ENCODE data around the gene NOP16. TPM values are rescaled to one million over a fixed set of nuclear protein-coding genes. Genes with fewer than 3 reads are reported as not detected.

The NOP16 gene
- total RNA-seq, 1 donor from 2014 or later, result 9.9 TPM

DNA sequence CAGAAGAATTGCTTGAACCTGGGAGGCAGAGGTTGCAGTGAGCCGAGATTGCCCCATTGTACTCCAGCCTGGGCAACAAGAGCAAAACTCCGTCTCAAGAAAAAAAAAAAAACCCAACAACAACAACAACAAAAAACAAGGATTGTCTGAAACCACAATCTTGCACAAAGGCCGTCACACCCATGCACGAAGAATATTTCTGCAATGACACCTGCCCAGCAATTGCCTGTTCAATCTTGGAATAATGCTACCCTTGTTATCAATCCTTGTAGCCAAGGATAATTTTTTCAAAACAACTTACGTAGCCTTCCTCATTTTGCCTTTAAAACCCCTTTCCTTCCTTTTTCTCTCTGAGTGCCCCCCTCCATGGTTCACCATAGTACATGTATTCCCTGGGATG lies 31.7 kb upstream of the NOP16 start:
- no peaks in the 10 kb centered on the region for H3K36me3 ChIP-seq (ENCODE audit: control insufficient read depth in 3 of 3, insufficient read depth in 3 of 3, low read length in 3 of 3)
- no peak overlapping the region for H3K9ac ChIP-seq (ENCODE audit: low read depth in 1 of 3, low read length in 3 of 3)
- H3K4me1 ChIP-seq (ENCODE audit: control insufficient read depth in 3 of 3, insufficient read depth in 3 of 3, low read length in 3 of 3), result peaks cover 10 to 16% (median 13%) of the 10 kb centered on the region in 3 donors
- no peaks in the 10 kb centered on the region for H3K9me3 ChIP-seq (ENCODE audit: control insufficient read depth in 3 of 3, low read length in 3 of 3)
- H3K4me3 ChIP-seq (ENCODE audit: low read length in 3 of 3), result no peak overlapping the region
- H3K27ac ChIP-seq (ENCODE audit: low read depth, low read length), result no peak overlapping the region
- no peaks in the 10 kb centered on the region for H3K27me3 ChIP-seq (ENCODE audit: control insufficient read depth in 3 of 3, insufficient read depth in 3 of 3, low read length in 3 of 3)

DNA sequence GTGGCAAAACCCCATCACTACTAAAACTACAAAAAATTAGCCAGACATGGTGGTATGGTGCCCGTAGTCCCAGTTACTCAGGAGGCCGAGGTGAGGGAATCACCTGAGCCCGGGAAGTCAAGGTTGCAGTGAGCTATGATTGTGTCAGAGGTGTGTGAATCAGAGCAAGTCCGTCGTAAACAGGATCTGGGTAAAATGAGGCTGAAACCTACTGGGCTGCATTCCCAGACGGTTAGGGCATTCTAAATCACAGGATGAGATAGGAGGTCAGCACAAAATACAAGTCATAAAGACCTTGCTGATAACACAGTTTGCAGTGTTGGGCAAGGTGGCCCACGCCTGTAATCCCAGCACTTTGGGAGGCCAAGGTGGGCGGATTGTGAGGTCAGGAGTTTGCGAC lies 29.9 kb upstream of the NOP16 start:
- H3K36me3 ChIP-seq (ENCODE audit: control insufficient read depth in 3 of 3, insufficient read depth in 3 of 3, low read length in 3 of 3), result no peaks in the 10 kb centered on the region
- no peak overlapping the region for H3K4me3 ChIP-seq (ENCODE audit: low read length in 3 of 3)
- H3K27me3 ChIP-seq (ENCODE audit: control insufficient read depth in 3 of 3, insufficient read depth in 3 of 3, low read length in 3 of 3), result no peaks in the 10 kb centered on the region
- H3K9ac ChIP-seq (ENCODE audit: low read depth in 1 of 3, low read length in 3 of 3), result no peak overlapping the region
- H3K27ac ChIP-seq (ENCODE audit: low read depth, low read length), result no peak overlapping the region
- H3K4me1 ChIP-seq (ENCODE audit: control insufficient read depth in 3 of 3, insufficient read depth in 3 of 3, low read length in 3 of 3), result peaks cover 28 to 34% (median 32%) of the 10 kb centered on the region in 3 donors
- H3K9me3 ChIP-seq (ENCODE audit: control insufficient read depth in 3 of 3, low read length in 3 of 3), result no peaks in the 10 kb centered on the region

DNA sequence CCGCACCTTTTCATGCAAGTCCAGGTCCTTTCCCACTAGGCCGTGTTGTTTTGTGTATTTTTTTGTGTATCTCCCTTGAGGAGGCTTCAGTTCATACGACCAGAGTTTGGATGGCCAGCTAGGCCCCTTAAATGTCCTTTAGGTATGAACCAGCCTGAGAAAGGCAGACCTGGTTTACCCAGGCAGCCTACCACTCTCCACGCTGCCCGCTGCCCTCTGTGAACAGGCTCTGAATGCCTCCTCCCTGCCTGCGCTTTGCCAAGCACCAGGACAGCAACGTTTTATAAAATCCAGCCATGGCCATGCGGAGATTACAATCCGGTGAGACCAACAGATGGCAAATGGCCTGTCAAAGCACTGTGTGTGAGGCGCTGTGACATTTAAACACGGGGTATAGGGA lies 28.6 kb upstream of the NOP16 start:
- H3K4me3 ChIP-seq (ENCODE audit: low read length in 3 of 3), result peak overlapping the region; percentile 62 to 73 (median 69)
- H3K36me3 ChIP-seq (ENCODE audit: control insufficient read depth in 3 of 3, insufficient read depth in 3 of 3, low read length in 3 of 3), result peaks cover 0 to 4% (median 2%) of the 10 kb centered on the region in 3 donors
- peak overlapping the region; percentile 67 to 83 (median 74) for H3K9ac ChIP-seq (ENCODE audit: low read depth in 1 of 3, low read length in 3 of 3)
- peak overlapping the region; percentile 69 for H3K27ac ChIP-seq (ENCODE audit: low read depth, low read length)
- H3K4me1 ChIP-seq (ENCODE audit: control insufficient read depth in 3 of 3, insufficient read depth in 3 of 3, low read length in 3 of 3), result peaks cover 40 to 46% (median 43%) of the 10 kb centered on the region in 3 donors
- no peaks in the 10 kb centered on the region for H3K9me3 ChIP-seq (ENCODE audit: control insufficient read depth in 3 of 3, low read length in 3 of 3)
- no peaks in the 10 kb centered on the region for H3K27me3 ChIP-seq (ENCODE audit: control insufficient read depth in 3 of 3, insufficient read depth in 3 of 3, low read length in 3 of 3)

DNA sequence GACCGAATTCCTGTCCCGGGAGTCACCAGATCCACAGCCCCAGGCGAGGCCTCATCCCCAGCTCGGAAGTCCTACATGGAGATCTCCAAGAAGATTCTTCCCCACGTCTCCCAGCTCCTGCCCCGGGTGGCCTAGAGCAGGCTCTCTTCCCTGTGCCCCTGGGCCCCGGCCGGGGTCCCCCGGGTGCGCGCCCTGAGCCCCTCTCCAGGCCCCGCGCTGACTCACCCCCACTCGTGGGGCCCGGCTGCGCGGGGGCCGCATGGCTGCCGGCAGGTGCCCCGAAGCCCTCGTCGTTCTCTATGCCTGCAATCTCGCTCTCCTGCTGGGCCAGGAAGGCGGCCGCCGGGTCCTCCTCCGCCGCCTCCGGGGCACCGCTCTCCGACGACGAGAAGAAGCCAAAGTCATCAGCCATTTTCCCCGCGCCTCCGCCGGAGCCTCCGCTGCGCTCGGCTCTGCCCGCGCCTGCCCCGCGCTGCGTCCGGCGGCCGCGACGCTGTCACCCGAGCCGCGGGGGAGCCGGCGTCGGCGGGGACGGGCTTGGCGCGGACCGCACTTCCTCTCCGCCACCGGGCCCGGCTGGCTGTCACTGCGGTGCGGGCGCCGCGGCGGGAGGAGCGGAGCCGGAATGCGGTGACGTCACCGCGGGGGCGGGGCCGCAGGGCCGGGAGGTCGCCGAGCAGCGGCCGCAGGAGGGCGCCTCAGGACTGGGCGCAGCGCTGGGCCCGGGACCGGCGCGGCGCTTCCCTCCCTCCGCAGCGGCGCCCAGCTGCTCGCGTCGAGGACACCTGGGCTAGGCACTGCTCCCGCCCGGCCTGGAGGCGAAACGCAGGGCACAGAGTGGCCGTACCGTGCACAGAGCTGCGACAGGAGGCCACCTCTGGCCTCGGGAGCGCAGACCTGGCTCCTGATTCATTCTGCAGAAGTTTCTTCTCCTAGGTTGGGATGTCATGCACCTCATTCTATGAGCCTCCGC lies 27.8 kb upstream of the NOP16 start, which contains the start of gene CLTB:
Gene CLTB (minus strand): TSS at position 588 of the 973 bp plus-strand sequence. CDS start 176 bp downstream, at position 412.
- H3K4me1 ChIP-seq (ENCODE audit: control insufficient read depth in 3 of 3, insufficient read depth in 3 of 3, low read length in 3 of 3), result peaks cover 46 to 49% (median 48%) of the 10 kb centered on the region in 3 donors
- peak within 1 kb of the TSS; percentile 95 to 97 (median 96) for H3K9ac ChIP-seq (ENCODE audit: low read depth in 1 of 3, low read length in 3 of 3)
- peaks cover 0 to 4% (median 2%) of the 10 kb centered on the region in 3 donors for H3K36me3 ChIP-seq (ENCODE audit: control insufficient read depth in 3 of 3, insufficient read depth in 3 of 3, low read length in 3 of 3)
- H3K4me3 ChIP-seq (ENCODE audit: low read length in 3 of 3), result peak within 1 kb of the TSS; percentile 62 to 90 (median 90)
- no peaks in the 10 kb centered on the region for H3K27me3 ChIP-seq (ENCODE audit: control insufficient read depth in 3 of 3, insufficient read depth in 3 of 3, low read length in 3 of 3)
- peak within 1 kb of the TSS; percentile 97 for H3K27ac ChIP-seq (ENCODE audit: low read depth, low read length)
- no peaks in the 10 kb centered on the region for H3K9me3 ChIP-seq (ENCODE audit: control insufficient read depth in 3 of 3, low read length in 3 of 3)

DNA sequence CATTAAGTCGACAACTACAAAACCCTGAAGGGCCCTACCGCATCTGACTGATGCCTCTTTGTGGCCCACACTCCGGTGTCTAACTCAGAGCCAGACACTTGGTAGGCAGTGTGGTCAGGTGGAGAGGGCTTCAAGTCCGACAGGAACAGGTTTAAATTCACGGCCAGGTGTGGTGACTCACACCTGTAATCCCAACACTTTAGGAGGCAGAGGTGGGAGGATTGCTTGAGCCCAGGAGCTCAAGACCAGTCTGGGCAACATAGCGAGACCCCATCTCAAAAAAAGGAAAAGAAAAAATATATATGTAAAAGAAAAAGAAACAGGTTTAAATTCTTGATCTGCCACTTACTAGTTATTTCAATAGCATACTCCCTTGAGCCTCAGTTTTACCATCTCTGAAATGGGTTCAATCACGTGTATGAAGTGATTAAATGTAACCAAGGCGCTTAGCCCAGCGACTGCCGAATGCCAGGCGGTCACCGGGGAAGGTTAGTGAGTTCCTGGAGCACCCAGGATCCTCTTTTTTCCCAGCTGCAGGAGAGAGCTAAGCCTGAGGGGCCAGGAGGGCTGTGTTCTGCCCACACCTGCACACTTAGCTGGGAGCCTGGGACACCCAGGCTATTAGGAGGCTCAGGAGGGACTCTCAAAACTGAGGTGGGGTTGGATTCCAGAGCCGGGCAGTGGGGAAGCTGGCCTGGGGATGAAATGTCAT lies 27.0 kb upstream of the NOP16 start:
- Histone ChIP-seq H3K27me3 (ENCODE audit: control insufficient read depth in 3 of 3, insufficient read depth in 3 of 3, low read length in 3 of 3) (no peaks in the 10 kb centered on the region), H3K4me1 (ENCODE audit: control insufficient read depth in 3 of 3, insufficient read depth in 3 of 3, low read length in 3 of 3) (peaks cover 54 to 56% (median 55%) of the 10 kb centered on the region in 3 donors), H3K4me3 (ENCODE audit: low read length in 3 of 3) (peak overlapping the region; percentile 62 to 90 (median 90)), H3K36me3 (ENCODE audit: control insufficient read depth in 3 of 3, insufficient read depth in 3 of 3, low read length in 3 of 3) (peaks cover 0 to 7% (median 4%) of the 10 kb centered on the region in 3 donors), H3K27ac (ENCODE audit: low read depth, low read length) (peak overlapping the region; percentile 97), H3K9ac (ENCODE audit: low read depth in 1 of 3, low read length in 3 of 3) (peak overlapping the region; percentile 95 to 97 (median 96)), H3K9me3 (ENCODE audit: control insufficient read depth in 3 of 3, low read length in 3 of 3) (no peaks in the 10 kb centered on the region)

DNA sequence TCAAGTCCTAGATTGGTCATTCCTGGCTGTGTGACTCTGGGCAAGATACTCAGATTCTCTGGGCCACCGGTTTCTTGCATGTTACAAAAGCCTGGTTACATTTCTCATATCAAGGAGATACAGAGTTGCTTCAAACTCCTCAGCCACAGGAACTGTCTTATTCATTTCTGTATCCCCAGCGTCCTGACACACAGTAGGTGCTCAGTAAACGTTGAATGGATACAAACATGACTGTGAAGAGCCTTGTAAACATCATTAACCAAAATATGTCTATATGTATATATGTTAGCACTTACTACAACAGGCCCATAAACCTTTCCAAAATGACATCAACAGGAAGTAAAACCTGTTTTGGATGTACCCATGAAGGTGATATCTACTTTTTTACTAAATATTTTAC lies 26.3 kb upstream of the NOP16 start:
- Histone ChIP-seq H3K9ac (ENCODE audit: low read depth in 1 of 3, low read length in 3 of 3) (peak overlapping the region in 2 of 3 donors; percentile 95 to 97), H3K4me1 (ENCODE audit: control insufficient read depth in 3 of 3, insufficient read depth in 3 of 3, low read length in 3 of 3) (peaks cover 54 to 56% (median 55%) of the 10 kb centered on the region in 3 donors), H3K27ac (ENCODE audit: low read depth, low read length) (peak overlapping the region; percentile 97), H3K9me3 (ENCODE audit: control insufficient read depth in 3 of 3, low read length in 3 of 3) (no peaks in the 10 kb centered on the region), H3K27me3 (ENCODE audit: control insufficient read depth in 3 of 3, insufficient read depth in 3 of 3, low read length in 3 of 3) (no peaks in the 10 kb centered on the region), H3K4me3 (ENCODE audit: low read length in 3 of 3) (peak overlapping the region in 2 of 3 donors; percentile 12 to 90), H3K36me3 (ENCODE audit: control insufficient read depth in 3 of 3, insufficient read depth in 3 of 3, low read length in 3 of 3) (peaks cover 5 to 14% (median 9%) of the 10 kb centered on the region in 3 donors)

DNA sequence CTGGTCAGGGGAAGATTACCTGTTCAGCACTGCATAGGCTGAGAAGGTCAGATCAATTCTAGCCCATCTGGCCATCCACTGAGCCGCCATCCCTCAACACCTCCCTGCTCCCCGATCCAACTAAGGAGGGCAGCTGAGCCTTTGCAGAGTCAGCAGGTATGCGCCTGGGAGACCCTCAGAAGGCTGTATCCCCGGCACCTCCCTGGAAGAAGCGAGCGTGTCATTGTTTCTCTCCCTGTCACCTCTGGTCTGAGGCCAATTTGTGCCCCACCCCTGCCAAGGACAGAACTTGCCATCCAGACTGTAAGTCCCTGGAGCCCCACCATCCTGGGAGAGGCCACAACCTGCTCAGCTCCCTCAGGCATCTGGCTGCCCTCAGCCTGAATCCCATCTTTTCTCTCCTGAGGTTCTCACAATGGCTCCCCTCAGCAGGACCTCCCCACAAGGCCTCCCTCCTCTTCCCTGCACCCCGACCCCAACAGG lies 25.4 kb upstream of the NOP16 start:
- Histone ChIP-seq H3K4me1 (ENCODE audit: control insufficient read depth in 3 of 3, insufficient read depth in 3 of 3, low read length in 3 of 3) (peaks cover 54 to 56% (median 55%) of the 10 kb centered on the region in 3 donors), H3K27ac (ENCODE audit: low read depth, low read length) (peak overlapping the region; percentile 56)

GRCh38 chr5:176413255-176413565 lies 24.8 kb upstream of the NOP16 start:
- H3K9me3 ChIP-seq (ENCODE audit: control insufficient read depth in 3 of 3, low read length in 3 of 3), result no peaks in the 10 kb centered on the region
- peak overlapping the region; percentile 56 for H3K27ac ChIP-seq (ENCODE audit: low read depth, low read length)
- H3K9ac ChIP-seq (ENCODE audit: low read depth in 1 of 3, low read length in 3 of 3), result peak overlapping the region; percentile 47 to 97 (median 53)
- H3K4me3 ChIP-seq (ENCODE audit: low read length in 3 of 3), result peak overlapping the region in 2 of 3 donors; percentile 10 to 41
- H3K27me3 ChIP-seq (ENCODE audit: control insufficient read depth in 3 of 3, insufficient read depth in 3 of 3, low read length in 3 of 3), result no peaks in the 10 kb centered on the region
- H3K4me1 ChIP-seq (ENCODE audit: control insufficient read depth in 3 of 3, insufficient read depth in 3 of 3, low read length in 3 of 3), result peaks cover 54 to 56% (median 55%) of the 10 kb centered on the region in 3 donors
- peaks cover 15 to 17% (median 16%) of the 10 kb centered on the region in 3 donors for H3K36me3 ChIP-seq (ENCODE audit: control insufficient read depth in 3 of 3, insufficient read depth in 3 of 3, low read length in 3 of 3)

More for the DNA sequence above, 25.4 kb upstream of the NOP16 start:
- H3K9ac ChIP-seq (ENCODE audit: low read depth in 1 of 3, low read length in 3 of 3), result peak overlapping the region; percentile 42 to 97 (median 53)
- no peaks in the 10 kb centered on the region for H3K27me3 ChIP-seq (ENCODE audit: control insufficient read depth in 3 of 3, insufficient read depth in 3 of 3, low read length in 3 of 3)
- peaks cover 12 to 16% (median 12%) of the 10 kb centered on the region in 3 donors for H3K36me3 ChIP-seq (ENCODE audit: control insufficient read depth in 3 of 3, insufficient read depth in 3 of 3, low read length in 3 of 3)
- no peaks in the 10 kb centered on the region for H3K9me3 ChIP-seq (ENCODE audit: control insufficient read depth in 3 of 3, low read length in 3 of 3)
- peak overlapping the region in 1 of 3 donors; percentile 52 for H3K4me3 ChIP-seq (ENCODE audit: low read length in 3 of 3)

GRCh38 chr5:176412517-176413254 lies 24.3 kb upstream of the NOP16 start:
- Histone ChIP-seq H3K27me3 (ENCODE audit: control insufficient read depth in 3 of 3, insufficient read depth in 3 of 3, low read length in 3 of 3) (no peaks in the 10 kb centered on the region), H3K27ac (ENCODE audit: low read depth, low read length) (peak overlapping the region; percentile 38), H3K4me1 (ENCODE audit: control insufficient read depth in 3 of 3, insufficient read depth in 3 of 3, low read length in 3 of 3) (peaks cover 55 to 59% (median 57%) of the 10 kb centered on the region in 3 donors), H3K4me3 (ENCODE audit: low read length in 3 of 3) (peak overlapping the region in 2 of 3 donors; percentile 10 to 41), H3K9ac (ENCODE audit: low read depth in 1 of 3, low read length in 3 of 3) (peak overlapping the region; percentile 47 to 97 (median 53)), H3K9me3 (ENCODE audit: control insufficient read depth in 3 of 3, low read length in 3 of 3) (no peaks in the 10 kb centered on the region), H3K36me3 (ENCODE audit: control insufficient read depth in 3 of 3, insufficient read depth in 3 of 3, low read length in 3 of 3) (peaks cover 15 to 17% (median 16%) of the 10 kb centered on the region in 3 donors)
